H1 (cell line): ENCODE measurements around the gene AP5Z1. TPM values are rescaled to one million over a fixed set of nuclear protein-coding genes. Genes with fewer than 3 reads are reported as not detected.

Experiments used
- CTCF ChIA-PET: fragments of 300-600 bp; sonication (Branson Sonifier 250); formaldehyde crosslinking; loops from one replicate; lab custom pipeline; 2021; ENCODE audit not compliant: partially characterized antibody; lab: Charles Lee
- POLR2A ChIA-PET: fragments of 300-600 bp; sonication (Branson Sonifier 250); formaldehyde crosslinking; loops from one replicate; lab custom pipeline; 2021; ENCODE audit warnings: inconsistent platforms; ENCODE audit not compliant: partially characterized antibody; lab: Charles Lee
- DNase-seq, 2 experiments: peaks; one replicate each; pipeline versions ENCODE4 v3.0.0 to v3.0.0-alpha.2; 2010 to 2022; ENCODE audit warnings: low spot score in 2 of 2, low read depth in 1 of 2, mixed read lengths in 1 of 2
- FAIRE-seq: peaks from 2 replicates; lab custom pipeline; 2011; peaks lifted over from hg19 to GRCh38; lab: Jason Lieb, UNC
- H2AFZ ChIP-seq: 2 replicates; pipeline ENCODE4 v1.8.1; 2012; ENCODE audit warnings: low read length, inconsistent platforms
- H2AK5ac ChIP-seq: 2 replicates; pipeline ENCODE4 v1.6.1; 2013; ENCODE audit warnings: low read depth, low read length
- H2BK120ac ChIP-seq: replicated peaks from 2 replicates; pipeline ENCODE3; 2013; ENCODE audit warnings: low read depth, low read length, inconsistent platforms
- H2BK12ac ChIP-seq: 2 replicates; pipeline ENCODE4 v1.6.1; 2013; ENCODE audit warnings: low read depth, low read length
- H2BK15ac ChIP-seq: 2 replicates; pipeline ENCODE4 v1.6.1; 2013; ENCODE audit warnings: low read length
- H2BK20ac ChIP-seq: 2 replicates; pipeline ENCODE4 v1.6.1; 2013; ENCODE audit warnings: low read length
- H2BK5ac ChIP-seq: 2 replicates; pipeline ENCODE4 v1.6.1; 2013; ENCODE audit warnings: low read depth, low read length
- H3K14ac ChIP-seq: 2 replicates; pipeline ENCODE4 v1.6.1; 2013; ENCODE audit warnings: inconsistent platforms; ENCODE audit not compliant: insufficient read length
- H3K18ac ChIP-seq: 2 replicates; pipeline ENCODE4 v1.6.1; 2013; ENCODE audit warnings: low read length; ENCODE audit errors: extremely low read depth
- H3K23ac ChIP-seq: 2 replicates; pipeline ENCODE4 v1.6.1; 2013; ENCODE audit warnings: inconsistent platforms; ENCODE audit not compliant: insufficient read length
- H3K23me2 ChIP-seq: 2 replicates; pipeline ENCODE4 v1.6.1; 2013; ENCODE audit warnings: low read depth, low read length
- H3K27ac ChIP-seq: 2 replicates; pipeline ENCODE4 v1.6.1; 2011; ENCODE audit warnings: low read depth, low read length, inconsistent platforms
- H3K27me3 ChIP-seq, 4 experiments: replicated peaks in 1 of 4; 1 replicate in 1 of 4; 2 replicates in 3 of 4; pipeline versions ENCODE4 v1.6.1 to v1.8.1; 2011 to 2013; ENCODE audit warnings: low read length in 3 of 4, mild to moderate bottlenecking in 3 of 4, inconsistent platforms in 2 of 4, mixed read lengths in 2 of 4, moderate library complexity in 1 of 4; ENCODE audit not compliant: control insufficient read depth in 3 of 4, insufficient read depth in 3 of 4; ENCODE audit errors: extremely low read depth in 1 of 4
- H3K36me3 ChIP-seq, 4 experiments: 2 replicates each; pipeline versions ENCODE4 v1.6.1 to v1.8.1; 2011 to 2013; ENCODE audit warnings: mild to moderate bottlenecking in 4 of 4, low read length in 3 of 4, moderate library complexity in 2 of 4, control low read depth in 1 of 4, inconsistent platforms in 1 of 4; ENCODE audit not compliant: insufficient read depth in 4 of 4, control insufficient read depth in 2 of 4
- H3K4ac ChIP-seq: replicated peaks from 2 replicates; pipeline ENCODE3; 2013; ENCODE audit warnings: low read length, low read depth, mixed read lengths, inconsistent platforms; ENCODE audit not compliant: insufficient read length
- H3K4me1 ChIP-seq, 4 experiments: replicated peaks in 1 of 4; 1 replicate in 1 of 4; 2 replicates in 3 of 4; pipeline versions ENCODE4 v1.6.1 to v1.8.1; 2011 to 2013; ENCODE audit warnings: low read length in 3 of 4, inconsistent platforms in 2 of 4, mixed read lengths in 1 of 4; ENCODE audit not compliant: insufficient read depth in 4 of 4, control insufficient read depth in 3 of 4
- H3K4me2 ChIP-seq, 2 experiments: 2 replicates each; pipeline versions ENCODE4 v1.6.1 to v1.8.1; 2011 to 2013; ENCODE audit warnings: low read depth in 2 of 2, low read length in 2 of 2, control low read depth in 1 of 2, inconsistent platforms in 1 of 2, mild to moderate bottlenecking in 1 of 2; ENCODE audit not compliant: insufficient read depth in 1 of 2
- H3K4me3 ChIP-seq, 4 experiments: fragments of 200-600, 300-600 bp in 1 of 4; sonication (generic), shearing (Covaris generic), sonication (Bioruptor Twin) in 1 of 4; 2 replicates each; pipeline versions ENCODE4 v1.5.1 to v1.8.1; 2011 to 2016; ENCODE audit warnings: low read length in 4 of 4, low read depth in 3 of 4, control low read depth in 2 of 4, inconsistent platforms in 2 of 4, mild to moderate bottlenecking in 2 of 4, mixed read lengths in 1 of 4, moderate library complexity in 1 of 4; ENCODE audit not compliant: insufficient read depth in 2 of 4; ENCODE audit errors: extremely low read depth in 1 of 4
- H3K56ac ChIP-seq: replicated peaks from 2 replicates; pipeline ENCODE3; 2013; ENCODE audit warnings: low read depth, mild to moderate bottlenecking, mixed read lengths, low read length, inconsistent platforms; ENCODE audit not compliant: insufficient read length
- H3K79me1 ChIP-seq: 2 replicates; pipeline ENCODE4 v1.6.1; 2013; ENCODE audit warnings: low read depth, low read length, control low read depth
- H3K79me2 ChIP-seq, 2 experiments: 2 replicates each; pipeline versions ENCODE4 v1.6.1 to v1.8.1; 2012 to 2013; ENCODE audit warnings: low read length in 2 of 2, mild to moderate bottlenecking in 2 of 2, inconsistent platforms in 1 of 2; ENCODE audit not compliant: insufficient read depth in 2 of 2, control insufficient read depth in 1 of 2
- H3K9ac ChIP-seq, 4 experiments: replicated peaks in 1 of 4; 1 replicate in 1 of 4; 2 replicates in 3 of 4; pipeline versions ENCODE4 v1.6.1 to v1.8.1; 2011 to 2013; ENCODE audit warnings: low read depth in 3 of 4, low read length in 3 of 4, control low read depth in 2 of 4, mild to moderate bottlenecking in 2 of 4, moderate library complexity in 2 of 4, inconsistent platforms in 1 of 4; ENCODE audit errors: extremely low read depth in 1 of 4
- H3K9me3 ChIP-seq, 2 experiments: 2 replicates each; pipeline versions ENCODE4 v1.6.1 to v1.8.1; 2012 to 2013; ENCODE audit warnings: mild to moderate bottlenecking in 2 of 2, moderate library complexity in 2 of 2, control low read depth in 1 of 2, inconsistent platforms in 1 of 2, low read depth in 1 of 2, low read length in 1 of 2, mixed read lengths in 1 of 2; ENCODE audit not compliant: insufficient read depth in 2 of 2
- H4K20me1 ChIP-seq, 2 experiments: replicated peaks in 1 of 2; 2 replicates each; pipeline versions ENCODE3 to v1.8.1; 2011 to 2013; ENCODE audit warnings: inconsistent platforms in 2 of 2, low read length in 2 of 2, mild to moderate bottlenecking in 1 of 2; ENCODE audit not compliant: insufficient read depth in 2 of 2, control insufficient read depth in 1 of 2
- H4K5ac ChIP-seq: 2 replicates; pipeline ENCODE4 v1.6.1; 2013; ENCODE audit warnings: low read length, low read depth, mixed read lengths, inconsistent platforms; ENCODE audit not compliant: insufficient read length
- H4K8ac ChIP-seq: 2 replicates; pipeline ENCODE4 v1.8.0; 2013; ENCODE audit warnings: mild to moderate bottlenecking, moderate library complexity, low read length, inconsistent platforms; ENCODE audit not compliant: insufficient read depth; ENCODE audit errors: extremely low read depth
- H4K91ac ChIP-seq: replicated peaks from 2 replicates; pipeline ENCODE3; 2013; ENCODE audit warnings: low read length, mixed read lengths, inconsistent platforms; ENCODE audit not compliant: insufficient read length
- ATF3 ChIP-seq: IDR thresholded peaks from 2 replicates; pipeline ENCODE4 v1.6.1; 2011; ENCODE audit warnings: low read depth, mild to moderate bottlenecking, low read length; ENCODE audit not compliant: insufficient read depth
- BCL11A ChIP-seq, 2 experiments: IDR thresholded peaks; one replicate each; pipeline ENCODE4 v1.6.1; 2011; ENCODE audit warnings: low read depth in 2 of 2, low read length in 2 of 2, mild to moderate bottlenecking in 2 of 2
- E2F6 ChIP-seq: IDR thresholded peaks from 2 replicates; pipeline ENCODE4 v1.6.1; 2012; ENCODE audit warnings: inconsistent platforms
- EP300 ChIP-seq, 2 experiments: IDR thresholded peaks; 1 replicate in 1 of 2; 2 replicates in 1 of 2; pipeline ENCODE4 v1.6.1; 2011 to 2012; ENCODE audit warnings: low read depth in 2 of 2, low read length in 2 of 2, mild to moderate bottlenecking in 2 of 2, borderline replicate concordance in 1 of 2, inconsistent platforms in 1 of 2, moderate library complexity in 1 of 2
- SRF ChIP-seq: IDR thresholded peaks from 2 replicates; pipeline ENCODE4 v1.6.1; 2011; ENCODE audit warnings: mild to moderate bottlenecking, low read depth, low read length, moderate library complexity
- WGBS, 2 experiments: shearing (Covaris generic) in 1 of 2; methylation state at CpG; one replicate each; pipeline versions ENCODE4 v1.1.6 to v1.1.7; 2013 to 2015; ENCODE audit warnings: low lambda C conversion rate in 2 of 2, mixed read lengths in 2 of 2, inconsistent platforms in 1 of 2, low coverage in 1 of 2, missing lambda C conversion rate in 1 of 2; ENCODE audit not compliant: insufficient replicate concordance in 2 of 2, insufficient coverage in 1 of 2, insufficient read length in 1 of 2; ENCODE audit errors: extremely low coverage in 1 of 2, missing lambda C conversion rate in 1 of 2; 5-methylcytosine and 5-hydroxymethylcytosine counted together
- polyA plus RNA-seq, 7 experiments: library from polyadenylated mRNA; depleted of rRNA in 3 of 7; stranded (reverse) in 5 of 7; unstranded in 2 of 7; fragments of >200 nt in 5 of 7; fragments of 200-250 nt in 2 of 7; gene quantifications; 1 replicate in 5 of 7; 2 replicates in 1 of 7; 4 replicates in 1 of 7; pipeline versions ENCODE4 v1.2.1 to v1.2.3, GENCODE V29; 2011 to 2013; ENCODE audit warnings: missing spikeins in 2 of 7, mixed read lengths in 2 of 7
- total RNA-seq: library from RNA; stranded (reverse); fragmentation: NEBNext Ultra II Directional; extraction: Animal tissue kit (Norgen Biotek cat#: 25700); gene quantifications from 2 replicates; pipeline ENCODE4 v1.2.1, GENCODE V29; 2021

Gene AP5Z1
- total and polyA plus RNA-seq, 2 of the 8 experiments (the other 6 are each of a cell fraction or from before 2014, with no cell fraction given), result 24.0 to 24.7 TPM

GRCh38 chr7:4789194-4790077 is 14.0 kb downstream of the AP5Z1 start:
- no peak overlapping the region for H4K91ac ChIP-seq
- no peak overlapping the region for H2AFZ ChIP-seq
- H3K4me1 ChIP-seq, result peaks cover 0 to 3% (median 1%) of the 10 kb centered on the region in 4 experiments; a peak in 4 of 7 replicates
- H3K79me2 ChIP-seq, result no peaks in the 10 kb centered on the region
- no peak overlapping the region for H2BK15ac ChIP-seq
- ChIA-PET POLR2A (interaction anchor here (0.7 to 1.7 kb wide), 3 partner anchors 14 to 21 kb away, joined by 3 to 4 read pairs (median 4); partner anchors contain the start of gene AP5Z1), CTCF (interaction anchor here (1.0 to 2.3 kb wide), 4 partner anchors 9 to 185 kb away, joined by 3 to 8 read pairs (median 5); no protein-coding TSS in a partner anchor)
- H2BK20ac ChIP-seq, result no peak overlapping the region
- no peak overlapping the region; the same call in 1 of the 2 replicates for H4K8ac ChIP-seq
- no peaks in the 10 kb centered on the region for H3K79me1 ChIP-seq
- peaks cover 3 to 39% (median 9%) of the 10 kb centered on the region in 4 experiments; a peak in 5 of 8 replicates for H3K36me3 ChIP-seq
- H3K4ac ChIP-seq, result no peak overlapping the region
- H3K23ac ChIP-seq, result no peak overlapping the region
- no peak overlapping the region for H2BK120ac ChIP-seq
- H3K14ac ChIP-seq, result no peak overlapping the region
- H2BK5ac ChIP-seq, result no peak overlapping the region
- no peak overlapping the region for H2AK5ac ChIP-seq
- peaks cover 0 to 5% of the 10 kb centered on the region in 2 experiments for H4K20me1 ChIP-seq
- no peak overlapping the region for H3K27ac ChIP-seq
- no peak overlapping the region for H2BK12ac ChIP-seq
- WGBS, 2 experiments, result 91% methylated on average over 14 of the region's 26 CpGs; no CpG with 5 or more reads in 1 of the 2 experiments
- H3K18ac ChIP-seq, result no peak overlapping the region
- H3K4me3 ChIP-seq, result no peak overlapping the region
- no peaks in the 10 kb centered on the region for H3K27me3 ChIP-seq
- FAIRE-seq, result no peak
- H3K4me2 ChIP-seq, result no peak overlapping the region
- H3K23me2 ChIP-seq, result peaks cover 7% of the 10 kb centered on the region; the same call in 1 of the 2 replicates
- no peaks in the 10 kb centered on the region; a peak in 1 of 4 replicates for H3K9me3 ChIP-seq
- no peak overlapping the region for H3K56ac ChIP-seq
- H4K5ac ChIP-seq, result no peak overlapping the region
- no peak for DNase-seq
- no peak overlapping the region for H3K9ac ChIP-seq
- no peak for TF ChIP-seq E2F6
- no peak for TF ChIP-seq SRF
- TF ChIP-seq BCL11A (IDR thresholded peaks at IDR 0.05; ENCODE audit: low read depth in 2 of 2, low read length in 2 of 2), result no peak
- no peak for TF ChIP-seq ATF3
- TF ChIP-seq EP300 (IDR thresholded peaks at IDR 0.05; ENCODE audit: borderline replicate concordance in 1 of 2, low read depth in 2 of 2, low read length in 2 of 2), result no peak
